Lower leg skin (tissue), 3 donors: ENCODE results near the gene DNASE1.

Experiments
- CTCF ChIP-seq, 3 donors: fragments of 450-650 bp; IDR thresholded peaks; one replicate each; pipeline ENCODE4 v1.5.1; 2016; ENCODE audit warnings: antibody characterized with exemption in 3 of 3, mild to moderate bottlenecking in 3 of 3, moderate library complexity in 2 of 3
- POLR2A ChIP-seq, 2 donors: fragments of 450-650 bp; IDR thresholded peaks; one replicate each; pipeline ENCODE4 v1.6.1; 2016 to 2017; ENCODE audit warnings: antibody characterized with exemption in 2 of 2, mild to moderate bottlenecking in 1 of 2, moderate library complexity in 1 of 2

GRCh38 chr16:3625911-3626732 lies 28.4 kb upstream of the DNASE1 start:
- TF ChIP-seq CTCF (IDR thresholded peaks at IDR 0.05) (no peak), POLR2A (IDR thresholded peaks at IDR 0.05) (no peak)
